GM19395 (cell line): ENCODE data around the gene TCN2.
"Not testable (repeated sequence)": the region's sequence is repeated elsewhere in the genome, so short reads cannot be mapped to it uniquely, and the experiment has no call there.

Experiments used
- ATAC-seq: cut with Tn5 transposase; IDR thresholded peaks from one replicate; pipeline ENCODE4 v1.9.1; 2021; ENCODE audit warnings: mild to moderate bottlenecking, moderate library complexity; ENCODE audit not compliant: unreplicated experiment

The TCN2 gene

GRCh38 chr22:30575859-30576258 lies 31.1 kb upstream of the TCN2 start:
- no peak for ATAC-seq

DNA sequence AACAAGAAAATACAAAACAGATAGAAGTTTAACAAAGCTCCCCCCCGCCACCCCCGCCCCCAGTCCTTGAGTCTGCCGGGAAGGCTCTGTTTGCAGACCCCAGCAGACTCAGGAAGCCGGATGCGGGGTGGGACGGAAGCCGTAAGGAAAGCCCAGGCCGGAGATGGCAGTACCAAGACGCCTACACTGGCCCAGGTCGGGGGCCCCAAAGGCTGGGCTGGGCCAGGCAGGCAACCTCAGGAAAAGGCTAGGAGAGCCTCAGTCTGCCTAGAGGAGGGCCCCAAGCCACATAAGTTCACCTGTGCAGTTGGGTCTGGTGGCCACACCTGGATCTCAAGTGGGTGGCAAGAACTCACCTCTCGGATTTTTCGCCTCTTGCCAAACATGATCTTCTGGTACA lies 28.5 kb upstream of the TCN2 start:
- no peak for ATAC-seq

GRCh38 chr22:30580896-30581295 lies 26.1 kb upstream of the TCN2 start:
- ATAC-seq: no peak

DNA sequence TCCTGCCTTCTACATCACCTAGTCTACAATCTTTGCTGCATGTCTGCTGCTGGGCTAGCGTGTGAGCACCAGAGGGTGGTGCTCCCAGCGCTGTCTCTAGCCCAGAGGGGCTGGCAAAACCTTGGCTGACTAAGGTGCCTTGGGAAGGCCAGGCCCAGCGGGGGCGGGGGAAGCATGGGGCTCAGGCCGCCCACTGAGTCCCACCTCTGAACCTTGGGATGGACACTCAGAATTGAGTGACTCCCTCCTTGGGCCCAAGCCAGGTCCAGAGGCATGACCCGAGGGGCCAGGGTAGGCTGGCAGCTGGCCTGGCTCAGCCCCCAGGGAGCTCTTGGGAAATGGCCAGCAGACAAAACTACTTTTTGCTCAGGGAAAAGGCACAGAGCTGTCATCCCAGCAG lies 24.9 kb upstream of the TCN2 start:
- no peak for ATAC-seq

GRCh38 chr22:30582788-30583545 lies 24.0 kb upstream of the TCN2 start:
- no peak for ATAC-seq

- no peak for ATAC-seq
These were observed 22.5 kb upstream of the TCN2 start for GRCh38 chr22:30584441-30584840.

DNA sequence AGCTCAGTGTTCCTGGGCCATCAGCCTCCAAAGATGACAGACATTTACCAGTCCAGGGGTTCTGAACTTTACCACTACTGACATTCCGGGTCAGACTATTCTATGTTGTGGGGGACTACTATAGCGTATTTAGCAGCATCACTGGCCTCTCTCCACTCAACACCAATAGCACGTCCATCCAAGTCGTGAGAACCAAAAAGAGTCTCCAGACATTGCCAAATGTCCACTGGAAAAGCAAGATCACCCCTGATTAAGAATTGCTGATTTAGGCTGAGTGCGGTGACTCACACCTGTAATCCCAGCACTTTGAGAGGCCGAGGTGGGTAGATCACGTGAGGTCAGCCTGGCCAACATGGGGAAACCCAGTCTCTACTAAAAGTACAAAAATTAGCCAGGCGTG lies 20.6 kb upstream of the TCN2 start:
- no peak for ATAC-seq

DNA sequence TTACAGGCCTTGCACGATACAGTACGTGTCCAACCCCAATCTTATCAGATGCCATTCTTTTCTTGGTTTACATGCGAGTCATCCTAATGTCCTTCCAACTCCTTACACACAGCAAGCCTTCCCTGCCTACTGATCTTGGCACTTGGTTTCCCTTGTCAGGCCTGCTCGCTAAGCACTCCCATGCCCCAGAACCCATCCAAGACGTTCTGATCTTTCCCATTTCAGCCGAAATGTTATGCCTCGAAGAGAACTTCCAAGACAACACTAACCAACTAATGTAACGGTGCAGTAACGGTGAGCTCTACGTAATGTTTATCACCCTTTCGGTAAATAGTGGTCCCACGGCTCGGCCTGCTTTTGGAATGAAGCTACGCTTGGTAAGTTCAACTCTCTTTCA lies 15.8 kb upstream of the TCN2 start:
- no peak for ATAC-seq

GRCh38 chr22:30591588-30592359 lies 15.2 kb upstream of the TCN2 start, which contains the start of gene PES1:
TSS of gene PES1 (minus strand) at chr22:30591910. CDS start at chr22:30591833, 77 bp downstream.
- ATAC-seq: peak; percentile 95

DNA sequence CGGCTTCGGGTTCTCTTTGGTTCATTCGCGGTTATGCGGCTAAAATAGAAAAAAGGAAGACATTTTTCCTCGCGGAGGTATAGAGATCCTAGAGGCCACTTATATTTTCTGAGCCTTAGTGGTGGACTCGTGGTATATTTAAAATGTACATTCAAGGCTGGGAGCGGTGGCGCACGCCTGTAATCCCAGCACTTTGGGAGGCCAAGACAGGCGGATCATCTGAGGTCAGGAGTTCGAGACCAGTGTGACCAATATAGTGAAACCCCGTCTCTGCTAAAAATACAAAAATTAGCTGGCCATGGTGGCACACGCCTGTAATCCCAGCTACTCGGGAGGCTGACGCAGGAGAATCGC lies 14.6 kb upstream of the TCN2 start:
- not testable (repeated sequence) for ATAC-seq

DNA sequence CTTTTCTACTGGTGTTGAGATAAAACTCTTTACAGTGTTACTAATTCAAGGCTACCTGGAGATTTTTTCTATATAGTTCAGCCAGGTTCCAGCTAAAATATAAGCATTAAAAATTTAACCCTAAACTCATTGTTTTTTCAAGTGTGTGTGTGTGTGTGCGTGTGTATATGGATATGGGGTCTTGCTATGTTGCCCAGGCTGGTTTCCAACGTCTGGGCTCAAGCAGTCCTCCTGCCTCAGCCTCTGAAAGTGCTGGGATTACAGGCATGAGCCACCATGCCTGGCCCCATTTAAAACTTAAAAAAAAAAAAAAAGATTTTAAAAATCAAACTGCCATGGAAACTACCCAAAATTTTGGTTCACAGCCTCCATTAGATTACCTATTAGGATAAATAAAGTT lies 10.8 kb upstream of the TCN2 start:
- no peak for ATAC-seq

DNA sequence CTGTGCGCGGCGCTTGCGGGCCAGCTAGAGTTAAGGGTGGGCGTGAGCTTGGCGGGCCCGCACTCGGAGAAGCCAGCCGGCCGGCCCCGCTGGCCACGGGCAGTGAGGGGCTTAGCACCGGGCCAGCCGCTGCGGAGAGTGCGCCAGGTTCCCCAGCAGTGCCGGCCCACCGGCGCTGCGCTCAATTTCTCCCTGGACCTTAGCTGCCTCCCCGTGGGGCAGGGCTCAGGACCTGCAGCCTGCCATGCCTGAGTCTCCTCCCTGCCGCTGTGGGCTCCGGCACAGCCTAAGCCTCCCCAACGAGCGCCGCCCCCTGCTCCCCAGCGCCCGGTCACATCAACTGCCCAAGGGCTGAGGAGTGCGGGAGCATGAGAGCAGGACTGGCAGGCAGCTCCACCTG lies 10.1 kb upstream of the TCN2 start:
- no peak for ATAC-seq

DNA sequence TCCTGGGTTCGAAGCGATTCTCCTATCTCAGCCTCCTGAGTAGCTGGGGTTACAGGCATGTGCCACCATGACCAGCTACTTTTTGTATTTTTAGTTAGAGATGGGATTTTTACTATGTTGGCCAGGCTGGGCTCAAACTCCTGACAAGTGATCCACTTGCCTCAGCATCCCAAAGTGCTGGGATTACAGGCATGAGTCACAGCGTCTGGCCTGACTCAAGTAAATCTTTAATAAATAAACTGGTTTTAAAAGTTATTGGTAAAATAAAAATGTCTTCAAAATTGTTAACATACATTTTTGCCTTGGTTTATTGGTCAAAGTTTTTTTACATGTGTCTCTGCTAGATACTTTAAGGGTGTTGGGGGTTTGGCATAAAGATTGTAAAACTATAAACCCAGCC lies 8.0 kb upstream of the TCN2 start:
- ATAC-seq: no peak

DNA sequence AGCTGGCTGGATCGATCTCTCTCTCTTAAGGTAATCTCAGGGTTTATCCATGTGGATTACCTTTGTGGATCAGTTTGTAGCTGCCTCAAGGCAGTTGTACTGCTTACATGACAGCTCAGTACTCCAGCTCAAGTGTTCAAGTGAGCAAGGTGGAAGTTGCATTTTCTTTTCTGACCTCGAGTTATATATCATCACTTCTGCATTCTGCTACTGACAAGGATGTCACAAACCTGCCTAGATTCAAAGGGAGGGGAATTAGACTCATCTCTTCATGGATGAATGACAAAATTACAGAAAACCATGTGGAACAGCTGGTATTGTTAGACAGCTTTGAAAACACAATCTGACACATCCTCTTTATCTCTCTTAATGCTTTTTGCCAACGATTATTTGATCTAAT lies 6.1 kb upstream of the TCN2 start:
- ATAC-seq: no peak

DNA sequence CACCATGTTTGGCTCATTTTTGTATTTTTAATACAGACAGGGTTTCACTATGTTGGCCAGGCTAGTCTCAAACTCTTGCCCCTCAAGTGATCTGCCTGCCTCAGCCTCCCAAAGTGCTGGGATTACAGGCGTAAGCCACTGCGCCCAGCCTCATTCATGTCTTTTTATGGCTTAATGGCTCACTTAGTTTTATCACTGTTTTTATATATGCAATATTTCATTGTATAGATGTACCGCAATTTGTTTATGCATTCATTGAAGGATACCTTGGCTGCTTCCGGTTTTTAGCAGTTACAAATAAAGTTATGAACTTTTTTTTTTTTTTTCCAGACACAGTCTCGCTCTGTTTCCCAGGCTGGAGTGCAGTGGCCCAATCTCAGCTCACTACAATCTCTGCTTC lies 5.5 kb upstream of the TCN2 start:
- no peak for ATAC-seq

GRCh38 chr22:30602049-30602448 lies 4.9 kb upstream of the TCN2 start:
- ATAC-seq: no peak

DNA sequence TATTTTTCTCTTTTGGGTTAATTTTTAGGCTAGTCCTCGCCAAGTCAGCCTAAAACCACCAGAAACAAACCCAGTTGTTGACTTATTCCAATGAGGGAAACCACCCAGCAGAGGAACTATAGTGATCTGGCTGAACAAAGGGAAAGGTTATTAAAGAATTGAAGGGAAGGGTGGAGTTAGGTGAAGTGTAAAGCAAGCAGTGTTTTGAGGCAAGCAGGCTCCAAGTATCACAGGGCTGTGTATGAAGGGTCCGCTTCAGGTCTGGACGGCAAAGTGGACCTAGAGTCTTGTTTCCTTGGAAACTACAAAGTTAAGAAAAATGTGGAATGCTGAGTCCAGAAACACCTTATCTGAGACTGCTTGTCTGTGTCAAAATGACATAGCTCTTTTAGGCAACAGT lies 3.2 kb upstream of the TCN2 start:
- ATAC-seq: no peak

DNA sequence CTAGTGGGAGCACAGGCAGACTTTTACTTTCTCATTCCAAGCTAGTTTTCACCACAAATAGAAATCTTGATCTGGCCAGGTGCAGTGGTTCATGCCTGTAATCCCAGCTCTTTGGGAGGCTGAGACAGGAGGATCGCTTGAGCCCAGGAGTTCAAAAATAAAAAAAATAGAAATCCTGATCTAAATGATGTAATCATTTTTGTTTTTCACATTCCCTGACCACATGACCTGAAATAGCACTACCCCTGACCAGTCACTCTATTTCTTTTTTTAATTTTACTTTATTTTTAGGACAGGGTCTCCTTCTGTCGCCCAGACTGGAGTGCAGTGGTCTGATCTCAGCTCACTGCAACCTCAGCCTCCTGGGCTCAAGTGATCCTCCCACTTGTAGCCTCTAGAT lies 2.3 kb upstream of the TCN2 start:
- no peak for ATAC-seq

DNA sequence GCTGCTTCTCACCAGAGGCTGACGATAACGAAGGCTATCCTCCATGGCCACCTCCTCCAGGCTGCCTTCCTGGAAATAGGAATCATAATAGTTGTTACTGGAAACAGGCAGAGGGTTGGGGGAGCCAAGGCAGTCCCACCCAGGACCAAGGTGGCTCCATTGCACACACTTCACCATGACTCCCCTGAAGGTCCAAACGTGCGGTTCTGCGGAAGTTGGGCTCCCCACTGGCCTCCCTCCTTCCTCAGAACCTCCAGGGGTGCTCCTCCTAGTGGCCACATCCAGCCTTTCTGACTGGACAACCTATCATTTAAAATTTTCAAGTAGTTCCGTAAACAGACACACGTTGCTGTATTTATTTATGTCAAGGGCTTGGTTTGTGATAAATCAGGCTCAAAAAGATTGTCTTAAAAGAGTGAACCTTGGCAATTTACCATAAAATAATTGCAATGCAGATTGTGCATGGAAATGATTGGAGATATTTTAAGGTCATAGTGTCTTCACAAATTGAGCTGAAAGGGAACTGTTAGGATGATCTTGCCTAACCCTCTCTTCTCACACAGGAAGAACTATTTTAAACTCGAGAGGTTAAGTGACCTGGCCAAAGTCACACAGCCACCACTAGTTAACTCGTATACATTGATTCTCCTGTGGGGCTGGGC lies 1.4 kb upstream of the TCN2 start:
- ATAC-seq: no peak

GRCh38 chr22:30607300-30607930 lies 441 bp downstream of the TCN2 start:
- no peak for ATAC-seq

DNA sequence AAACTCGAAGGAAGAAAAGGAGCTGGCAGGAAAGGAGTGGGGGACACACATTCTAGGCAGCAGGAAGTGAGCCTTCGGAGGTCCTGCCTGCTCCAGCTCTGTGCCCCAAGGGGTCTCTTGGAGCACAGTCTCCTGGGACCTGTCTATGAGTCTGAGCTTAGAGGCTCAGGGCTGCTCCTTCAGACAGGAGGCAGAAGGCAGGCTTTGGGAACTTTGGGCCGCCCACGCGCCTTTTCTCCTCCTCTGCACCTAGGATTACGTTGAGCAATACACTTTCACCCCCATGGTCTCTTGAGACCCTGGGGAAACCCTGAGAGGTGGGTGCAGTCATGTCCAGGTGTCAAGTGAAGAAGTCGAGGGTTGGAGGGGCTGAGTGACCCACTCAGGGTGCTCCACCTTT lies 965 bp downstream of the TCN2 start:
- no peak for ATAC-seq
